H1 (cell line): Measurements from ENCODE around the gene UROS. TPM values are rescaled to one million over a fixed set of nuclear protein-coding genes. Genes with fewer than 3 reads are reported as not detected.

ENCODE experiments used
- CTCF ChIA-PET: fragments of 300-600 bp; sonication (Branson Sonifier 250); formaldehyde crosslinking; loops from one replicate; lab custom pipeline; 2021; ENCODE audit not compliant: partially characterized antibody; lab: Charles Lee
- POLR2A ChIA-PET: fragments of 300-600 bp; sonication (Branson Sonifier 250); formaldehyde crosslinking; loops from one replicate; lab custom pipeline; 2021; ENCODE audit warnings: inconsistent platforms; ENCODE audit not compliant: partially characterized antibody; lab: Charles Lee
- DNase-seq, 2 experiments: peaks; one replicate each; pipeline versions ENCODE4 v3.0.0 to v3.0.0-alpha.2; 2010 to 2022; ENCODE audit warnings: low spot score in 2 of 2, low read depth in 1 of 2, mixed read lengths in 1 of 2
- FAIRE-seq: peaks from 2 replicates; lab custom pipeline; 2011; peaks lifted over from hg19 to GRCh38; lab: Jason Lieb, UNC
- H2AFZ ChIP-seq: 2 replicates; pipeline ENCODE4 v1.8.1; 2012; ENCODE audit warnings: low read length, inconsistent platforms
- H2AK5ac ChIP-seq: 2 replicates; pipeline ENCODE4 v1.6.1; 2013; ENCODE audit warnings: low read depth, low read length
- H2BK120ac ChIP-seq: replicated peaks from 2 replicates; pipeline ENCODE3; 2013; ENCODE audit warnings: low read depth, low read length, inconsistent platforms
- H2BK12ac ChIP-seq: 2 replicates; pipeline ENCODE4 v1.6.1; 2013; ENCODE audit warnings: low read depth, low read length
- H2BK15ac ChIP-seq: 2 replicates; pipeline ENCODE4 v1.6.1; 2013; ENCODE audit warnings: low read length
- H2BK20ac ChIP-seq: 2 replicates; pipeline ENCODE4 v1.6.1; 2013; ENCODE audit warnings: low read length
- H2BK5ac ChIP-seq: 2 replicates; pipeline ENCODE4 v1.6.1; 2013; ENCODE audit warnings: low read depth, low read length
- H3K14ac ChIP-seq: 2 replicates; pipeline ENCODE4 v1.6.1; 2013; ENCODE audit warnings: inconsistent platforms; ENCODE audit not compliant: insufficient read length
- H3K18ac ChIP-seq: 2 replicates; pipeline ENCODE4 v1.6.1; 2013; ENCODE audit warnings: low read length; ENCODE audit errors: extremely low read depth
- H3K23ac ChIP-seq: 2 replicates; pipeline ENCODE4 v1.6.1; 2013; ENCODE audit warnings: inconsistent platforms; ENCODE audit not compliant: insufficient read length
- H3K23me2 ChIP-seq: 2 replicates; pipeline ENCODE4 v1.6.1; 2013; ENCODE audit warnings: low read depth, low read length
- H3K27ac ChIP-seq: 2 replicates; pipeline ENCODE4 v1.6.1; 2011; ENCODE audit warnings: low read depth, low read length, inconsistent platforms
- H3K27me3 ChIP-seq, 4 experiments: replicated peaks in 1 of 4; 1 replicate in 1 of 4; 2 replicates in 3 of 4; pipeline versions ENCODE4 v1.6.1 to v1.8.1; 2011 to 2013; ENCODE audit warnings: low read length in 3 of 4, mild to moderate bottlenecking in 3 of 4, inconsistent platforms in 2 of 4, mixed read lengths in 2 of 4, moderate library complexity in 1 of 4; ENCODE audit not compliant: control insufficient read depth in 3 of 4, insufficient read depth in 3 of 4; ENCODE audit errors: extremely low read depth in 1 of 4
- H3K36me3 ChIP-seq, 4 experiments: 2 replicates each; pipeline versions ENCODE4 v1.6.1 to v1.8.1; 2011 to 2013; ENCODE audit warnings: mild to moderate bottlenecking in 4 of 4, low read length in 3 of 4, moderate library complexity in 2 of 4, control low read depth in 1 of 4, inconsistent platforms in 1 of 4; ENCODE audit not compliant: insufficient read depth in 4 of 4, control insufficient read depth in 2 of 4
- H3K4ac ChIP-seq: replicated peaks from 2 replicates; pipeline ENCODE3; 2013; ENCODE audit warnings: low read length, low read depth, mixed read lengths, inconsistent platforms; ENCODE audit not compliant: insufficient read length
- H3K4me1 ChIP-seq, 4 experiments: replicated peaks in 1 of 4; 1 replicate in 1 of 4; 2 replicates in 3 of 4; pipeline versions ENCODE4 v1.6.1 to v1.8.1; 2011 to 2013; ENCODE audit warnings: low read length in 3 of 4, inconsistent platforms in 2 of 4, mixed read lengths in 1 of 4; ENCODE audit not compliant: insufficient read depth in 4 of 4, control insufficient read depth in 3 of 4
- H3K4me2 ChIP-seq, 2 experiments: 2 replicates each; pipeline versions ENCODE4 v1.6.1 to v1.8.1; 2011 to 2013; ENCODE audit warnings: low read depth in 2 of 2, low read length in 2 of 2, control low read depth in 1 of 2, inconsistent platforms in 1 of 2, mild to moderate bottlenecking in 1 of 2; ENCODE audit not compliant: insufficient read depth in 1 of 2
- H3K4me3 ChIP-seq, 4 experiments: fragments of 200-600, 300-600 bp in 1 of 4; sonication (generic), shearing (Covaris generic), sonication (Bioruptor Twin) in 1 of 4; 2 replicates each; pipeline versions ENCODE4 v1.5.1 to v1.8.1; 2011 to 2016; ENCODE audit warnings: low read length in 4 of 4, low read depth in 3 of 4, control low read depth in 2 of 4, inconsistent platforms in 2 of 4, mild to moderate bottlenecking in 2 of 4, mixed read lengths in 1 of 4, moderate library complexity in 1 of 4; ENCODE audit not compliant: insufficient read depth in 2 of 4; ENCODE audit errors: extremely low read depth in 1 of 4
- H3K56ac ChIP-seq: replicated peaks from 2 replicates; pipeline ENCODE3; 2013; ENCODE audit warnings: low read depth, mild to moderate bottlenecking, mixed read lengths, low read length, inconsistent platforms; ENCODE audit not compliant: insufficient read length
- H3K79me1 ChIP-seq: 2 replicates; pipeline ENCODE4 v1.6.1; 2013; ENCODE audit warnings: low read depth, low read length, control low read depth
- H3K79me2 ChIP-seq, 2 experiments: 2 replicates each; pipeline versions ENCODE4 v1.6.1 to v1.8.1; 2012 to 2013; ENCODE audit warnings: low read length in 2 of 2, mild to moderate bottlenecking in 2 of 2, inconsistent platforms in 1 of 2; ENCODE audit not compliant: insufficient read depth in 2 of 2, control insufficient read depth in 1 of 2
- H3K9ac ChIP-seq, 4 experiments: replicated peaks in 1 of 4; 1 replicate in 1 of 4; 2 replicates in 3 of 4; pipeline versions ENCODE4 v1.6.1 to v1.8.1; 2011 to 2013; ENCODE audit warnings: low read depth in 3 of 4, low read length in 3 of 4, control low read depth in 2 of 4, mild to moderate bottlenecking in 2 of 4, moderate library complexity in 2 of 4, inconsistent platforms in 1 of 4; ENCODE audit errors: extremely low read depth in 1 of 4
- H3K9me3 ChIP-seq, 2 experiments: 2 replicates each; pipeline versions ENCODE4 v1.6.1 to v1.8.1; 2012 to 2013; ENCODE audit warnings: mild to moderate bottlenecking in 2 of 2, moderate library complexity in 2 of 2, control low read depth in 1 of 2, inconsistent platforms in 1 of 2, low read depth in 1 of 2, low read length in 1 of 2, mixed read lengths in 1 of 2; ENCODE audit not compliant: insufficient read depth in 2 of 2
- H4K20me1 ChIP-seq, 2 experiments: replicated peaks in 1 of 2; 2 replicates each; pipeline versions ENCODE3 to v1.8.1; 2011 to 2013; ENCODE audit warnings: inconsistent platforms in 2 of 2, low read length in 2 of 2, mild to moderate bottlenecking in 1 of 2; ENCODE audit not compliant: insufficient read depth in 2 of 2, control insufficient read depth in 1 of 2
- H4K5ac ChIP-seq: 2 replicates; pipeline ENCODE4 v1.6.1; 2013; ENCODE audit warnings: low read length, low read depth, mixed read lengths, inconsistent platforms; ENCODE audit not compliant: insufficient read length
- H4K8ac ChIP-seq: 2 replicates; pipeline ENCODE4 v1.8.0; 2013; ENCODE audit warnings: mild to moderate bottlenecking, moderate library complexity, low read length, inconsistent platforms; ENCODE audit not compliant: insufficient read depth; ENCODE audit errors: extremely low read depth
- H4K91ac ChIP-seq: replicated peaks from 2 replicates; pipeline ENCODE3; 2013; ENCODE audit warnings: low read length, mixed read lengths, inconsistent platforms; ENCODE audit not compliant: insufficient read length
- CTBP2 ChIP-seq: IDR thresholded peaks from 2 replicates; pipeline ENCODE4 v1.7.0; 2011; ENCODE audit warnings: borderline replicate concordance, mild to moderate bottlenecking, moderate library complexity, mixed read lengths, low read length; ENCODE audit not compliant: insufficient read depth, insufficient read length
- EP300 ChIP-seq, 2 experiments: IDR thresholded peaks; 1 replicate in 1 of 2; 2 replicates in 1 of 2; pipeline ENCODE4 v1.6.1; 2011 to 2012; ENCODE audit warnings: low read depth in 2 of 2, low read length in 2 of 2, mild to moderate bottlenecking in 2 of 2, borderline replicate concordance in 1 of 2, inconsistent platforms in 1 of 2, moderate library complexity in 1 of 2
- GABPA ChIP-seq: IDR thresholded peaks from 2 replicates; pipeline ENCODE4 v1.6.1; 2011; ENCODE audit warnings: mild to moderate bottlenecking, low read length, moderate library complexity, borderline replicate concordance; ENCODE audit not compliant: insufficient read depth
- KDM5A ChIP-seq: fragments of 200-600 bp; IDR thresholded peaks from 2 replicates; pipeline ENCODE4 v1.7.1; 2012; ENCODE audit warnings: mild to moderate bottlenecking, low read length, inconsistent platforms, mixed read lengths
- SP1 ChIP-seq: IDR thresholded peaks from 2 replicates; pipeline ENCODE4 v1.6.1; 2011; ENCODE audit warnings: low read depth, low read length
- TAF1 ChIP-seq: IDR thresholded peaks from 2 replicates; pipeline ENCODE4 v1.6.1; 2011; ENCODE audit warnings: mild to moderate bottlenecking, low read depth, low read length
- WGBS, 2 experiments: shearing (Covaris generic) in 1 of 2; methylation state at CpG; one replicate each; pipeline versions ENCODE4 v1.1.6 to v1.1.7; 2013 to 2015; ENCODE audit warnings: low lambda C conversion rate in 2 of 2, mixed read lengths in 2 of 2, inconsistent platforms in 1 of 2, low coverage in 1 of 2, missing lambda C conversion rate in 1 of 2; ENCODE audit not compliant: insufficient replicate concordance in 2 of 2, insufficient coverage in 1 of 2, insufficient read length in 1 of 2; ENCODE audit errors: extremely low coverage in 1 of 2, missing lambda C conversion rate in 1 of 2; 5-methylcytosine and 5-hydroxymethylcytosine counted together
- polyA plus RNA-seq, 7 experiments: library from polyadenylated mRNA; depleted of rRNA in 3 of 7; stranded (reverse) in 5 of 7; unstranded in 2 of 7; fragments of >200 nt in 5 of 7; fragments of 200-250 nt in 2 of 7; gene quantifications; 1 replicate in 5 of 7; 2 replicates in 1 of 7; 4 replicates in 1 of 7; pipeline versions ENCODE4 v1.2.1 to v1.2.3, GENCODE V29; 2011 to 2013; ENCODE audit warnings: missing spikeins in 2 of 7, mixed read lengths in 2 of 7
- total RNA-seq: library from RNA; stranded (reverse); fragmentation: NEBNext Ultra II Directional; extraction: Animal tissue kit (Norgen Biotek cat#: 25700); gene quantifications from 2 replicates; pipeline ENCODE4 v1.2.1, GENCODE V29; 2021

UROS gene
- total and polyA plus RNA-seq, 2 of the 8 experiments (the other 6 are each of a cell fraction or from before 2014, with no cell fraction given) = 45.6 to 58.0 TPM

DNA sequence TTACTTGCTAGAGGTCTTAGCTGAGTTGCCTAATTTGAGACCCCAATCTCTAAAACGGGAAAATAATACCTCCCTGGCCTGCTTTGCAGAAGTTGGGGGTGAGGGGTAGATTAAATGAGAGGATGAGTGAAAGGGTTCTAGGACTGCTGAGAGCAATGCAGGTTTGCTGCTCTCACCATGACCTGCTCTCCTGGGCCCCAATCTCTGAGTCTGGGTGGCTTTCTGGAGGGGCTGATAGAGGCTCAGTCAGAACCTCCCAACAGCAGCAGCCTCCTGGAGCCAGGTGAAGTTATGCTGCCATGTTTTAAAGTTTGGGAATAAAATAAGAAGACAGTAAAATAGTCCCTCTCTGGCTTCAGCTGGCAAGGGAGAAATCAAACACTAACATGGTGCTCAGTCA is 7.3 kb downstream of the UROS start:
- 100% methylated on average over 1 of the region's 1 CpG; no CpG with 5 or more reads in 1 of the 2 experiments for WGBS, 2 experiments
- no peak for DNase-seq
- no peak overlapping the region for H4K8ac ChIP-seq
- H3K14ac ChIP-seq = no peak overlapping the region
- H4K91ac ChIP-seq = no peak overlapping the region
- no peak overlapping the region for H2BK12ac ChIP-seq
- no peak overlapping the region for H3K4me2 ChIP-seq
- no peak overlapping the region for H2BK20ac ChIP-seq
- no peaks in the 10 kb centered on the region for H3K4me1 ChIP-seq
- no peak for FAIRE-seq
- no peak overlapping the region for H3K4ac ChIP-seq
- no peak overlapping the region for H2BK15ac ChIP-seq
- CTCF ChIA-PET = no interaction called here
- H3K27ac ChIP-seq = no peak overlapping the region
- H4K20me1 ChIP-seq = peaks cover 0 to 3% of the 10 kb centered on the region in 2 experiments
- H3K56ac ChIP-seq = no peak overlapping the region
- no peaks in the 10 kb centered on the region; the same call in 1 of the 2 replicates for H3K79me1 ChIP-seq
- TF ChIP-seq KDM5A (no peak), CTBP2 (no peak), GABPA (no peak), TAF1 (no peak), SP1 (no peak), EP300 (IDR thresholded peaks at IDR 0.05; ENCODE audit: borderline replicate concordance in 1 of 2, low read depth in 2 of 2, low read length in 2 of 2) (no peak)
- H3K79me2 ChIP-seq = no peaks in the 10 kb centered on the region
- H4K5ac ChIP-seq = no peak overlapping the region
- H2AFZ ChIP-seq = no peak overlapping the region
- no peak overlapping the region for H3K18ac ChIP-seq
- no peaks in the 10 kb centered on the region for H3K27me3 ChIP-seq
- no peak overlapping the region for H2AK5ac ChIP-seq
- H3K9me3 ChIP-seq = no peaks in the 10 kb centered on the region
- H3K4me3 ChIP-seq = no peak overlapping the region
- no peak overlapping the region for H2BK120ac ChIP-seq
- H3K23ac ChIP-seq = no peak overlapping the region
- no peak overlapping the region for H2BK5ac ChIP-seq
- H3K36me3 ChIP-seq = peaks cover 0 to 24% (median 10%) of the 10 kb centered on the region in 4 experiments; a peak in 6 of 8 replicates
- H3K23me2 ChIP-seq = no peaks in the 10 kb centered on the region
- POLR2A ChIA-PET = interaction anchor here (1.0 kb wide), 1 partner anchor 16 kb away, joined by 4 read pairs; no protein-coding TSS in a partner anchor
- no peak overlapping the region; a peak in 1 of 7 replicates for H3K9ac ChIP-seq
